GM21723 (cell line): ENCODE data around the gene SLC29A3.

Experiments used
- ATAC-seq: cut with Tn5 transposase; IDR thresholded peaks from one replicate; pipeline ENCODE4 v1.9.1; 2021; ENCODE audit warnings: mild to moderate bottlenecking, moderate library complexity; ENCODE audit not compliant: unreplicated experiment

SLC29A3 gene

GRCh38 chr10:71409516-71410104, 90.6 kb downstream of the SLC29A3 start:
- ATAC-seq: no peak
